Embryonic facial prominence (tissue), 1 donor: ENCODE results near the gene FADD.

Experiments used
- DNase-seq: peaks from one replicate; pipeline ENCODE4 v3.0.0-alpha.2; 2016; ENCODE audit errors: extremely low spot score

Gene FADD, protein sequence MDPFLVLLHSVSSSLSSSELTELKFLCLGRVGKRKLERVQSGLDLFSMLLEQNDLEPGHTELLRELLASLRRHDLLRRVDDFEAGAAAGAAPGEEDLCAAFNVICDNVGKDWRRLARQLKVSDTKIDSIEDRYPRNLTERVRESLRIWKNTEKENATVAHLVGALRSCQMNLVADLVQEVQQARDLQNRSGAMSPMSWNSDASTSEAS

DNA sequence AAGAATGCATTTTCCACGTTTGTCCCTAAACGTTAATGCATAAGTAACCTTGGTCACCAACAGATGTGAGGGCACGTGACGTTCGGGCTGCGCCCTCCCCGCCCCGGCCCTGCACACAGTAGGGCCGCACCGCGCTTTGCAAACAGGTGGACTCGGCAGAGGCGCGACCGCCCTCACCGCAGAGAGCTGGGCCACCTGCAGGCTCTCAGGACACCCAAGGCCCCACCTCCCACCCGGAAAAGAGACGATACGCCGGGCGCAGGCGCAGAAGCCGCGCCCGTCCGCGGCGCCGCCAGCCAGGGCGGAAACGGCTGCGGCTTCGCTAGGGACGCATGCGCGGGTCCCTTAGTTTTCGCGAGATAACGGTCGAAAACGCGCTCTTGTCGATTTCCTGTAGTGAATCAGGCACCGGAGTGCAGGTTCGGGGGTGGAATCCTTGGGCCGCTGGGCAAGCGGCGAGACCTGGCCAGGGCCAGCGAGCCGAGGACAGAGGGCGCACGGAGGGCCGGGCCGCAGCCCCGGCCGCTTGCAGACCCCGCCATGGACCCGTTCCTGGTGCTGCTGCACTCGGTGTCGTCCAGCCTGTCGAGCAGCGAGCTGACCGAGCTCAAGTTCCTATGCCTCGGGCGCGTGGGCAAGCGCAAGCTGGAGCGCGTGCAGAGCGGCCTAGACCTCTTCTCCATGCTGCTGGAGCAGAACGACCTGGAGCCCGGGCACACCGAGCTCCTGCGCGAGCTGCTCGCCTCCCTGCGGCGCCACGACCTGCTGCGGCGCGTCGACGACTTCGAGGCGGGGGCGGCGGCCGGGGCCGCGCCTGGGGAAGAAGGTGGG is at the start of gene FADD:
Gene FADD, plus strand, starts transcription at position 377 of the 831 bp plus-strand sequence. Its CDS starts 164 bp downstream, at position 541.
- DNase-seq, result peak; percentile 84

DNA sequence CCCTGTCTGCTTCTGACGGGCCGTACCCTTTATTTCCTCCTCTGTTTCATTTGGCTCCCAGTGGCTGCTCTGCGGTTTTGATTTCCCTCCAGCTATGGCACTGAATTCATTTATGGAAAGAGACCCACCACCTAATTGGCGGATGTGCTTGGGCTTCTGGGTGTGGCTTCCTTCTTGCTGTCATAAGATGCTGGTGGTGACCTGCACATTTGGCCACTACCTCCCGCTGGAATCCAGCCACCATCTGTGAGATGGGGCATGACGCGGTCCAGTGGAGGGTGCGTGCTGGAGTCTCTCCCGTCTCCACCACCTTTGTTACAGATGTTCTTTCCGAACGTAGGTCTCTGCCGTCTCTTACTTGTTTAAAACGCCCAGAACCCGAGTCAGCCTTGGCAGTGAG is 47.7 kb upstream of the FADD start:
- DNase-seq, result no peak

DNA sequence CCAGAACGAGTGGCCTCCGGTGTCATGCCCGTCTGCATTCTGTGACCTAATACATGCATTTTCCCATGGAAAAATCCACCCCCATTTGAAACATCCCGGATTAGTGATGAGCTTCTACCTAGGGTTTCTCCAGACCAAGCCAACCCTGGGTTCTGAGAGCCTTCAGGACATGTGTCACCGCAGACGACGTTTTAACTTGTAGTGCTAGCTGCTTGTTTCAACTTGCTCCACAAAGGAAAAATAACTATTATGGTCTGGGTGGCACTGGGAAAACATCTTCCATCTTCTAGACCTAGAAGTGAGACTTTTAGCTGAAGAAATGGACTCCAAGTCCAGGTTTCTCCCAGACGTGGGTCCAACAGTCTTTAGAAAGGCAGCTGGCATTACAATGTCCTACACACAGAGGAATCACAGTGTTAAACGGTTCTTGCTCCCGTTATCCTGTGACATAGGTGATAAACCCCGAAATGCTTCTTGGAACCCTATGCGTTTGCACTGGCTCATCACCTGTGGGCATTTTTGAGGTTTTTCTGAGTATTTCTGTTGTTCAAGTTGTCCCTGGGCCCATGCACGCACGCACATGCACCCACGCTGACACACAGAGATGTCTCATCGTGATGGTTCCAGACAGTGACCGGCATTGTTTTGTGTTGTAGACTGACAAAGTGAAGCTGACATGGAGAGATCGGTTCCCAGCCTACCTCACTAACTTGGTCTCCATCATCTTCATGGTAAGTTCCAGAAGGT is 46.6 kb upstream of the FADD start:
- no peak for DNase-seq

DNA sequence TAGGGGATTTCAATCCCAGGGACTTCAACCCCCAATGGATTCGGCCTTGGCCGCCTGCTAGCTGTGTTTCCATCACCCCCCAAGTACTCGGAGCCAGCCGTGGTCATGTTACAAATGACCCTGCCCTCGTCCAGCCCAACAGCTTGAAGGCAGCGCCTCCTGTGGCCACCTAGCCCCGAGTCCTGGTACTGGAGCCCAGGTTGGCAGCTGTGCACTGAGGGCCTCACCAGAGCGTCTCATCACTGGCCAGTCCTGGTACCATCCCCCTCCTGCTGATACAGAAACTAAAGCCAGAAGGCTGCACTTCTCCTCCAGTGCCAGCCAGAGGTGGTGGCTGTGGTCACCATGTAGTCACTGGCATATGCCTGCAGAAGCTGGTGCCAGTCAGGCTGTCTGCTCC is 44.9 kb upstream of the FADD start:
- no peak for DNase-seq

DNA sequence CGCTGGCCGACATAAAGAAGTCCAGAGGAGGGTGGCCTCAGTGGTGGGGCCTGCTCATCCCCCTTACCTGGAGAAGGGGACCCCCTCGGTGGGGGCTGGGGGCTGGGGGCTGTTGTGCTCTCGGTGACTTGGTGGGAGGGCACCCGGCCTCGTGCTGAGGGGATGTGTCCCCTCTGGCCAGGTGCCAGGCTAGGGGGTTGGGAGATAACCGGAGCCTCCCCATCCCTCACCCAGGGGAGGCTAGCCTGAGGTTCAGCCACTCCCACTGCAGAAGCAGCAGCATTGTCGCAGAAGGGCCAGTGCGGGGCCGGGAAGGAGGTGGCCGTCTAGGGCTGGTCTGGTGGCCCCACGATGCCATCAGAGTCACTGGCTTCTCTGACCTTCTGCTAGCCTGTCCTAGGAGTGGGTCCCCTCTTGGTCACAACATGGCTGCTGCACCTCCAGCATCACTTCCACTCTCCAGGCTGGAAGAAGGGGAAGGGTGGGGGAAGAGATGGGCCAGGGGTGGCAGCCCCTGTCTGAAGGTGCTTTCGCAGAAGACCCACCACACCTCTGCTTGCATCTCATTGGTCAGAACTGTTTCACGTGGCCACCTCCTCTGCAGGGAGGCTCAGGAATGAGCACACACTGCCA is 44.2 kb upstream of the FADD start:
- no peak for DNase-seq

DNA sequence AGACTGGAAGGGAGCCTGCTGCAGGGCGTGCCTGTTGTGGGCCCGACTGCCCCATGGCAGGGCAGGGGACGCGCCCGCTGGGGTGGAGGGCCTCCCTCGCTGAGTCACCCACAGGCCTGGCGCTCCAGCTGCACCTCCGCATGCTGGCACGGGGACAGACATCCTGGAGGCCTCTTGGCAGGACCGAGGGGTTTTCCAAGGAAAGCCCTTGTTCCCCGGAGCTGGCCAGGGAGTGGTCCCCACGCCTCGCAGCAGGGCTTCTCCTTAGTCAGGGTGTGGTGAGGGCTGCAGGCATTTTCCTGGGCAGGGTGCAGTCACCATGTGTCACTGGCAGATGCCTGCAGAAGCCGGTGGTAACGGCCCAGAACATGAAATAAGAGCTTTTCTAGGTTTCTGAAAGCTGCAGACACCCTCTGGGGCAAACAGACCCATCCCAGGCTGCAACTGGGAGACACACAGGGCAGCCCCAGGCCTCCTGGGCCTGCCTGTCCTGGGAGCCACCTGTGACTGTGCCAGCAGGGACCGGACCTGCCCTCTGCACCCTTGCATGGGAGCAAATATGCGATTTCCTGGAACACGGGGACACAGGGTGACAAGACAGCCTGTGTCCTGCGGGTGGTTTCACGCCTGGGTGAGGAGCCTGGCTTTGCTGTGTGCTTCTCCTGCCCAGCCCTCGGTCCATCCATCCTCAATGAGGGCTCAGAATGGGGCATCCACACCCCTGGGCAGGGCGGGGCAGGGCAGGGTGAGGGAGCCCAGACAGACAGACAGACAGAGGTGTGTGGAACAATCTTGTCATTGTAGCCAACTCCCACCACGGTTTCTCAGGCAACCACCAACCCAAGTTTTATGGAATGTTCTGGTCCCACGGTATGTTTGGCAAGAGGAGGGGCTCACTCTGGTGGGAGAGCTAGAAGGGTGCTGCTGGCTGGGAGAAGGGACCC is 43.2 kb upstream of the FADD start:
- DNase-seq, result no peak

DNA sequence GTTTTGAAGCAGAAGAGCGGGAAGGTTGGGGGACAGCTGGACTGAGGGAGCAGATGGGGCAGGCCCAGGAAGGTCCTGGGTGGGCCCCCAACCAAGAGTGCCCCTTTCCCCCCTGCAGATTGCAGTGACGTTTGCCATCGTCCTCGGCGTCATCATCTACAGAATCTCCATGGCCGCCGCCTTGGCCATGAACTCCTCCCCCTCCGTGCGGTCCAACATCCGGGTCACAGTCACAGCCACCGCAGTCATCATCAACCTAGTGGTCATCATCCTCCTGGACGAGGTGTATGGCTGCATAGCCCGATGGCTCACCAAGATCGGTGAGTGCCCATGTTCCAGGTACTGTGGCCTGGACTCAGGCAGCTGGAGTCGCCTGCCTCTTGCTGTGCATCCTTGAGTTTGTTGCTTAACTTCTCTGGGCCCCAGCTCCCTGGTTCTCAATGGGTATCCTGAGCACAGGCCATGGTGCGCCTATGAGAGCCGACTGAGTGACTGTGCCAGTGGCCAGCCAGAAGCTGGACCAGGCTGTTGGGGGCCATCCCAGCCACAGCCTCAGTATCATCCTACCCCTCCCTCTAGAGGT is 42.0 kb upstream of the FADD start:
- DNase-seq, result no peak

DNA sequence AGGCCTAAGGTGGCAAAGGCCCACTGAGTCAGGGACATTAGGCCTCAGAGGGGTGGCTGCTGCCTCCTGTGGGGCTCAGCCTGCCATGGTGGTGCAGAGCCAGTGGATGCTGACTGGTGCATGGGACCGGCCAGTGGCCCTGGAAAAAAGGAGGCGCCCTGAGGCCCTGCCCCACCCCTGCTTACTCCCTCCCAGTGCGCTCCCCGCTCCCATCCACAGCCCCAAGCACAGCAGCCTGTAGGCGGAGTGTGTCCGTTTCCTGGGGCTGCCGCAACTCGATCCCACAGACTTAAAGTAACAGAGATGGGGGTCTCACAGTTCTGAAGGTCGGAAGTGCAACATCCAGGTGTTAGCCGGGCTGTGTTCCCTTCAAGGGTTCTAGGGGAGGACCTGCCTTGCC is 38.4 kb upstream of the FADD start:
- no peak for DNase-seq

DNA sequence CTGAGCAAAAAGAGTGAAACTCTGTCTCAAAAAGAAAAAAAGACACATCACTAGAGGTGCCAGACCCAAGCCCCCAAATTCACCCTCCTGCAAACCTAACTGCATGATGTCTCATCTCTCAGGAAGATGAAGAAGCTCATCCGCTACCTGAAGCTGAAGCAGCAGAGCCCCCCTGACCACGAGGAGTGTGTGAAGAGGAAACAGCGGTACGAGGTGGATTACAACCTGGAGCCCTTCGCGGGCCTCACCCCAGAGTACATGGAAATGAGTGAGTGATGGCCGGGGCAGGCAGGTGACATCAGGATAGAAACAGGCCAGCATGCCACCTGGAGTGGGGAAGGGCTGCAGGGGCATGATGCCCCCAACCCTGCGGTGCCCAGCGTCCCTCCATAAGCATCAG is 36.0 kb upstream of the FADD start:
- DNase-seq, result no peak

DNA sequence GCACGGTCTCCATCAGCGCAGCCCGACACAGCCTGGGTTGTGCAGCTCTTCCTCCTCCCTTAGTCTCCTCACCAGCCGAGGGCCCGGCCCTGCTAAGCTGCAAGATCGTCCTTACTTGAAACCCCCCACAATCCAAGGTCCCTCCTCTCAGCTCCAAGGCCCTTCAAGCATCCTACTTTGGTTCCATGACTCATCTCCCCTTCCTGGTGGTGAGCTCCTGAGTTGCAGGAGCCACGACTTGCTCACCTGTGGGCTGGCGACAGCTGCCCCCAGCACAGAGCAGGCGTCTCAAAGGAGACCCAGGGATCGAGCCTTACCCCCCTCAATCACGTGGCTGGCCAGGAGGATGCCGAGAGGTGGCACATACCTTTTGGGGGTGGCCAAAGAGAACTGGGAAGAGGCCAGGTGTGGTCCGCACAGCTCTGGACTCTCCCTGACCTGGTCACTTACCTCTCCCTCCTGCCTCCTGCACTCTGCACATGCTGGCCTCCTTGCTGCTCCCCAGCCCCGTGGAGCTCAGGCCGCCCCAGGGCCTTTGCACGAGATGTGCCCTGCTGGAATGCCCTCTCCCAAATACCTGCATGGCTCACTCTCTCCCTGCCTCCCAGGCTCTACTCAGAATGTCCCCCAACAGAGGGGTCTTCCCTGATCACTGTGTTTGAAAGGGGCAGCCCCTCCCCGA is 35.2 kb upstream of the FADD start:
- no peak for DNase-seq

DNA sequence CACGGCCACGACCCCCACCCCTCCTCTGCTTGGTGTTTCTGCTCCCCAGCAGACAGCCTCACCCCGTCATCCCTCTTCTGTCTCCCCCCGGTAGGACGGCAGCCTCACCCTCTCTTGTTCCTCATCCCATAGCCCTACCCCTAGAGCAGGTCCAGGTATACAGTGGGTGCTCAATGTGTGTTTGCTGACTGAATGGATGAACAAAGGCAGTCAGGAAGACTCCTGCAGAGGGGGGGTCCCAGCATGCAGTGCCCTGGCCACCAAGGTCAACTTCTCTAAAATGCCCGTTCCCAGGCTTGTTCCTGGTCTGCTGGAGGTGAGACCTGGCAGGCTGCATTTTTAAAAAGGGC is 34.7 kb upstream of the FADD start:
- DNase-seq, result no peak

DNA sequence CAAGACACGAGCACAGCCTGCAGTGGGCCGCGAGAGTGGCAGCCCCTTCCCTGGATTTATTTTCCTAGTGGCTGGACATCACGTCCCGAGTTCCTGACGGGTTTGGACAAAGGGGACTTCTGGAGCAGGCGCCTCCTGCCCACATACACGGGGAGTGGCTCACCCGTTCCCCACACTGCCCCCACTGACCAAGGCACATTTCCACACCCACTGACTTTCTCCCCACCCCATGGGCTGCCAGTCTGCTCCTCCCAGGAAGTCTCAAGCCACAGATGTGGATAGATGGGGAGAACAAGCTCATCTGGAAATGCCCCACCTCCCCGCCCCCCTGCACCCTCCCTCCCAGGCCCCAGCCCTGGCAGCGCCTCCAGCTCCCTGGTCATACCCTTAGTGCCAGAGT is 34.0 kb upstream of the FADD start:
- no peak for DNase-seq

DNA sequence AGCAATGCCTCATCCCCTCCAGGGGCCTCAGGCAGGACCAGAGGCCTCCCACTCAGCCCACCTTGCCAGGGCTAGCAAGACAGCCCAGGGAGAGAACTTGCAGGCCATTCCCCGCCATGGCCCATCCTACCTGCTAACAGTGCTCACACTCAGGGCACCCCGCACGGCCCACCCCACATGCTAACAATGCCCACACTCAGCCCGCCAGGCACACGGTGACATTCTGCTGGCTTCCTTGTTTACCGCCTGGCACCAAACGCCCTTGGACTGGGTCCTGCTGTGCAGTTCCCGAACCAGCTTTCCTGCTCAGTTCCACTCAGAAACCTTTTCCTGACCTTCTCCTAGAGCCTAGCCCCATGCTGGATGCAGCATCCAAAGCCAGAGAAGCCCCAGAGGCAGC is 33.5 kb upstream of the FADD start:
- no peak for DNase-seq

DNA sequence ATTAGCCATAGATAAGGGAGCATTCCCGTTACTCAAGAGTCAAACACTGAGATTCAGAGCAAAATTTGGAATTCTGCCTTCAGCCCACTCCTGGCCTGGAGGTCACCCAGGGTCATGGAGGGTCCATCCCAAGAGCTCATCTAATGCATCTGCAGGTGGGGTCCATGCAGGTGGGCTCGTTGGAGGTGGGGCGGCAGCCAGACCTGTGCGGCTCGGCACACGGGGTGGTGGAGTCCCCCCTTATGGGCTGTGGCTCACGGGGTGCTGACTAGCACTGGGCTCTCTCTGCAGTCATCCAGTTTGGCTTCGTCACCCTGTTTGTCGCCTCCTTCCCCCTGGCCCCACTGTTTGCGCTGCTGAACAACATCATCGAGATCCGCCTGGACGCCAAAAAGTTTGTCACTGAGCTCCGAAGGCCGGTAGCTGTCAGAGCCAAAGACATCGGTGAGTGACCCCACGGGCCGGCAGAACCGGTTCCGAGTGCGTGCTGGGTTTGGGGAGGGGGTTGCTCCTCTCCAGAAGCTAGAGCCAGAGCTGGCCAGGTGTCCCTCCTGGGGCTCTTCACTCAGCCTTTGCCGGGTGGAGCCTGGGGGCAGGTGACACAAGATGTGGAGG is 32.4 kb upstream of the FADD start:
- no peak for DNase-seq

DNA sequence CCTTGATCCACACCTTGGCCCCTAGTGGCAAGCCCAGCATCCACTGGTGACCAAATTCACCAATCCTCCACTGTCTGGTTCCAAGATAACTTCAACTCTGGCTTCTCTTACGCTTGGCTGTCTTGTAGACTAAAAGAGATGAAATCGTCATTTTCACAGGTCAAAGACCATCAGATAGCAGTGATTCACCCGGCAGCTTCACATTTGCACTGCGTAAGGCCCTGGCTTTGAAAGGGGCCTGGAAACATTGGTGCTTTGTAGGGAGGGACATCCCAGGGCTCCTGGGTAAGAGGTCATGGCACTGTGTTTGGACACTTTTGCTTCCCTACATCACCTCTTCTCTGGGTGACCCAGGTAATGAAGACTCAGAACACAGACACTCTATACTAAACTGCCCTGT is 30.1 kb upstream of the FADD start:
- no peak for DNase-seq

DNA sequence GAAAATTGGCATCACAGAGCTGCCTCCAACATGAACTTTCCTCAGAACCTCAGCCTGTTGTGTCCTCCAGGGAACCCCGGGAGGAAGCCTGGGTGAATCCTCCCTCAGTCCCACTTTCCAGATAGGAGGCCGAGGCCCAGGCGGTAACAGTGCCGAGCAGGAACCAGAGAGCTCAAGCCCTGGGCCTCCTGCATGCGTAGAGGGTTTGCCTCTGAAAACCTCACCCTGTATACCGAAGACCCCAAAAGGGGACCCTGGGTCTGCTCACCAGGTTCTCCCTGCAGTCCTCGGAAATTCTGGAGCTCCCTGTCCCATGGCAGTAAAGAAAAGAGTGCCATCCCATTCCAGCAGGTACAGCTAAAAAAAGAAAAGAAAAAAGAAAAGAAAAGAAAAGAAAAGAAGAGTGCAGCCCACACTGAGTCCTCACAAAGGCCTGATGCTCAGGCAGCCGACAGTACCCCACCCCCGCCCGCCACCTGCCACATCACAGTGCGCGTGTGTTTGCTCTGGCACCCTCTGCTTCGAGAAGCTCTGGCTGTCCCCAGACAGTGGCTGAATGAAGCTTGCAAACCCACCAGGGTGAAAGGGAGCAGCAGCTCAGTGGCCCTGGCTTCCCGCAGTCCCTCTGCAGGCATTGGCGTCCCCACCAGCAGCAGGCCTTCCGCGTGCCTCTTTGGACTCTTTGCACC is 28.4 kb upstream of the FADD start:
- DNase-seq, result no peak

DNA sequence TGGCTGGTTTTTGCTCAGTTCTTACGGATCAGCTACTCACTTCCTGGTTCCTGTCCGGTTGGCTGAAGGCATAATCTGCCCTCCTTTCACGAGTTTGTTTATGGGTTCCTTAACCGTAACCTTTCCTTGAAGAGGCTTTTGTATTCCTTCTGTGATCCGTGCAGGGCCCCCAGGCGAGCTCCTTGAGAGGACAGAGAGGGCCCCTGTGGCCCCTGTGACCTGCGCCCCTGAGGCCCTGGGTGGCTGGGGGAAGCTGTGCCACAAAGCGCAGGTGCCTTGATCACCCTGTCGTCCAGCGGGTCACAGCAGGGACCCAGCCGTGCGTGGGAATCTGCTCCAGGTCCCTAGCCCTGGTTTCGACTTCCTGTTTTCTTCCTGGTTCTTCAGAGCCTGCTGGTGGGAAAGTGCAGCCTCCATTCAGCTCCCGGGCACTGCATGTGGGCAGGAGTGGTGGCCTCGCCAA is 27.8 kb upstream of the FADD start:
- DNase-seq, result no peak

DNA sequence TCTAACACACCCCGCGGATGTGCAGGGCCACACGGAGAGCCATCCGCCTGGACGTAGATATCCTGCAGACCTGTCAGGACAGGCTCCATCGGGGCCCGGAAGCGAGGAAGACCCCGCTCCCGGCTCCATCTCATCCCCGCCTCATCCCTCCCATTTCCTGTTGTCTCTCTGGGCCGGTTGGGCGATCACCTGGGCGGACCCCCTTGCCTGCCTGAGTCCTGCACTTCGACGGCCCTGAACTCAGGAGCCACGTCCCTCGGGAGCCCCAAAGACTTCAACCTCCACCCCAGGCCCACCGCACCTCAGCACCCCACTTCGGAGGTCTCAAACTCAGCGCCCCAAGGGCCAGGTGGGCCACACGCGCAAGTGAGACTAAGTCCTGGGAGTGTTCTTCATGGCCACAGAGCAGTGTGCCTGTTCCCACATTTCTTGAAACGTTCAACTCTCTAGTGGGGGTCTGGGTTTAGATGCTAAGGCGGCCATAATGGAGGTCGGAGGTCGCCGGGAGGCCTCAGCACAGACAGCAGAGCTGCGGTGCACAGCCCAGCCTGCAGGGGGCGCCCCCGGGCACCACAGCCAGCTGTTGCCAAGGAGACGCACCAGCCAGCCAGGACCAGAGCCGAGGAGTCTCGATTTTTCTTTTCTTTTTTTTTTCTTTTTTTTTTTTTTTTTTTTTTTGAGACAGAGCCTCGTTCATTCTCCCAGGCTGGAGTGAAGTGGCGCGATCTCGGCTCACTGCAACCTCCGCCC is 26.0 kb upstream of the FADD start:
- no peak for DNase-seq
